Vagina (tissue), 2 donors: ENCODE results near the gene CHD6.

Experiments used
- POLR2A ChIP-seq, 2 donors: fragments of 450-650 bp; IDR thresholded peaks; one replicate each; pipeline ENCODE4 v1.6.1; 2017; ENCODE audit warnings: antibody characterized with exemption in 2 of 2, mild to moderate bottlenecking in 2 of 2, moderate library complexity in 2 of 2
- POLR2AphosphoS5 ChIP-seq, 2 donors: sonication (generic); formaldehyde crosslinking; IDR thresholded peaks; one replicate each; pipeline ENCODE4 v1.9.0; 2017; ENCODE audit warnings: antibody characterized with exemption in 2 of 2, mild to moderate bottlenecking in 2 of 2, low read depth in 1 of 2; ENCODE audit not compliant: insufficient read depth in 1 of 2
- TF ChIP-seq, protein P1 (sequence below), 3 experiments: fragments of 450-650 bp in 2 of 3; fragments of 200-600 bp in 1 of 3; sonication (generic) in 1 of 3; IDR thresholded peaks; one replicate each; pipeline ENCODE4 v1.5.1; 2017 to 2019; ENCODE audit warnings: antibody characterized with exemption in 3 of 3, mild to moderate bottlenecking in 2 of 3, moderate library complexity in 2 of 3

- TF ChIP-seq POLR2AphosphoS5 (IDR thresholded peaks at IDR 0.05; ENCODE audit: insufficient read depth in 1 of 2, low read depth in 1 of 2) (no peak), POLR2A (IDR thresholded peaks at IDR 0.05) (no peak)
- TF ChIP-seq, protein P1, sequence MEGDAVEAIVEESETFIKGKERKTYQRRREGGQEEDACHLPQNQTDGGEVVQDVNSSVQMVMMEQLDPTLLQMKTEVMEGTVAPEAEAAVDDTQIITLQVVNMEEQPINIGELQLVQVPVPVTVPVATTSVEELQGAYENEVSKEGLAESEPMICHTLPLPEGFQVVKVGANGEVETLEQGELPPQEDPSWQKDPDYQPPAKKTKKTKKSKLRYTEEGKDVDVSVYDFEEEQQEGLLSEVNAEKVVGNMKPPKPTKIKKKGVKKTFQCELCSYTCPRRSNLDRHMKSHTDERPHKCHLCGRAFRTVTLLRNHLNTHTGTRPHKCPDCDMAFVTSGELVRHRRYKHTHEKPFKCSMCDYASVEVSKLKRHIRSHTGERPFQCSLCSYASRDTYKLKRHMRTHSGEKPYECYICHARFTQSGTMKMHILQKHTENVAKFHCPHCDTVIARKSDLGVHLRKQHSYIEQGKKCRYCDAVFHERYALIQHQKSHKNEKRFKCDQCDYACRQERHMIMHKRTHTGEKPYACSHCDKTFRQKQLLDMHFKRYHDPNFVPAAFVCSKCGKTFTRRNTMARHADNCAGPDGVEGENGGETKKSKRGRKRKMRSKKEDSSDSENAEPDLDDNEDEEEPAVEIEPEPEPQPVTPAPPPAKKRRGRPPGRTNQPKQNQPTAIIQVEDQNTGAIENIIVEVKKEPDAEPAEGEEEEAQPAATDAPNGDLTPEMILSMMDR (IDR thresholded peaks at IDR 0.05), result no peak
These were observed 80.3 kb downstream of the CHD6 start for GRCh38 chr20:41537865-41538264.
